Smooth muscle cell (in vitro differentiated cells): ENCODE data around the gene SLC25A13. TPM values are rescaled to one million over a fixed set of nuclear protein-coding genes. Genes with fewer than 3 reads are reported as not detected.

Experiments
- DNase-seq: peaks from one replicate; lab custom pipeline; 2025; ENCODE audit not compliant: unreplicated experiment; lab: John Stamatoyannopoulos, UW
- H2AFZ ChIP-seq: fragments of 200-600 bp; sonication (generic); 2 replicates; pipeline ENCODE4 v1.6.0; 2016; ENCODE audit warnings: antibody characterized with exemption, low read depth, mild to moderate bottlenecking
- H3F3A ChIP-seq: fragments of 200-600 bp; sonication (generic); 2 replicates; pipeline ENCODE4 v1.6.0; 2017; ENCODE audit warnings: antibody characterized with exemption, low read depth
- H3K27ac ChIP-seq: fragments of 200-600 bp; sonication (generic); 2 replicates; pipeline ENCODE4 v1.5.1; 2016; ENCODE audit warnings: low read depth, mild to moderate bottlenecking
- H3K27me3 ChIP-seq: fragments of 200-600 bp; sonication (generic); 2 replicates; pipeline ENCODE4 v1.6.1; 2016; ENCODE audit warnings: low read depth, mild to moderate bottlenecking
- H3K36me3 ChIP-seq: fragments of 200-600 bp; sonication (generic); 2 replicates; pipeline ENCODE4 v1.5.1; 2016; ENCODE audit warnings: low read depth
- H3K4me1 ChIP-seq: fragments of 200-600 bp; sonication (generic); 2 replicates; pipeline ENCODE4 v1.5.1; 2016; ENCODE audit warnings: low read depth
- H3K4me2 ChIP-seq: fragments of 200-600 bp; sonication (generic); 2 replicates; pipeline ENCODE4 v1.6.0; 2016; ENCODE audit warnings: mild to moderate bottlenecking
- H3K4me3 ChIP-seq: fragments of 200-600 bp; sonication (generic); 2 replicates; pipeline ENCODE4 v1.5.1; 2016; ENCODE audit warnings: mild to moderate bottlenecking
- H3K79me2 ChIP-seq: fragments of 200-600 bp; sonication (generic); 2 replicates; pipeline ENCODE4 v1.6.0; 2016; ENCODE audit warnings: low read depth, mild to moderate bottlenecking
- H3K9ac ChIP-seq: fragments of 200-600 bp; sonication (generic); 2 replicates; pipeline ENCODE4 v1.6.0; 2016; ENCODE audit warnings: low read depth
- H3K9me3 ChIP-seq: fragments of 200-600 bp; sonication (generic); replicated peaks from 2 replicates; pipeline ENCODE4 v1.5.1; 2016; ENCODE audit warnings: low read depth
- H4K20me1 ChIP-seq: fragments of 200-600 bp; sonication (generic); 2 replicates; pipeline ENCODE4 v1.6.0; 2016; ENCODE audit warnings: low read depth
- CTCF ChIP-seq: fragments of 200-600 bp; sonication (generic); IDR thresholded peaks from 2 replicates; pipeline ENCODE4 v1.5.1; 2017; ENCODE audit warnings: borderline replicate concordance, mild to moderate bottlenecking, antibody characterized with exemption; ENCODE audit not compliant: insufficient read depth, poor library complexity, severe bottlenecking
- WGBS: methylation state at CpG from one replicate; pipeline ENCODE4 v1.1.7; 2016; ENCODE audit warnings: low lambda C conversion rate; 5-methylcytosine and 5-hydroxymethylcytosine counted together
- polyA plus RNA-seq: library from polyadenylated mRNA; unstranded; fragments of >200 nt; fragmentation: Nextera tagmentation; extraction: Ambion mirVana; gene quantifications from 2 replicates; pipeline ENCODE4 v1.2.1, GENCODE V29; 2016
- total RNA-seq: library from RNA; depleted of rRNA; stranded (reverse); fragments of >200 nt; gene quantifications from 2 replicates; pipeline ENCODE4 v1.2.3, GENCODE V29; 2014

Gene SLC25A13
- total and polyA plus RNA-seq, 2 experiments from 2014 or later: 28.0 to 48.2 TPM

GRCh38 chr7:96238976-96239766 lies 82.7 kb downstream of the SLC25A13 start:
- Histone ChIP-seq H2AFZ (no peak overlapping the region), H3K4me3 (no peak overlapping the region), H4K20me1 (no peaks in the 10 kb centered on the region), H3K27me3 (no peaks in the 10 kb centered on the region), H3K27ac (peak overlapping the region; percentile 83), H3K36me3 (no peaks in the 10 kb centered on the region), H3K9ac (no peak overlapping the region), H3K4me2 (peak overlapping the region; percentile 64), H3K9me3 (no peaks in the 10 kb centered on the region), H3F3A (no peaks in the 10 kb centered on the region), H3K79me2 (peaks cover 4% of the 10 kb centered on the region), H3K4me1 (peaks cover 3% of the 10 kb centered on the region)
- WGBS: 47% methylated on average over 3 of the region's 3 CpGs
- no peak for DNase-seq
- no peak for TF ChIP-seq CTCF

- Histone ChIP-seq H3K9me3 (no peaks in the 10 kb centered on the region), H3K4me1 (peaks cover 3% of the 10 kb centered on the region), H3K4me3 (no peak overlapping the region), H3K9ac (no peak overlapping the region), H3K36me3 (no peaks in the 10 kb centered on the region), H4K20me1 (no peaks in the 10 kb centered on the region), H2AFZ (no peak overlapping the region), H3F3A (no peaks in the 10 kb centered on the region), H3K27ac (peak overlapping the region; percentile 83), H3K27me3 (no peaks in the 10 kb centered on the region), H3K4me2 (peak overlapping the region; percentile 64), H3K79me2 (peaks cover 2% of the 10 kb centered on the region)
- no peak for TF ChIP-seq CTCF
- no peak for DNase-seq
- 31% methylated on average over 8 of the region's 8 CpGs for WGBS
Observed at GRCh38 chr7:96238474-96238873, 83.4 kb downstream of the SLC25A13 start.

- Histone ChIP-seq H3K9ac (no peak overlapping the region), H3K79me2 (peaks cover 6% of the 10 kb centered on the region), H4K20me1 (no peaks in the 10 kb centered on the region), H3F3A (no peaks in the 10 kb centered on the region), H3K36me3 (no peaks in the 10 kb centered on the region), H3K9me3 (no peaks in the 10 kb centered on the region), H3K27ac (peak overlapping the region; percentile 83), H2AFZ (no peak overlapping the region), H3K4me2 (peak overlapping the region; percentile 55), H3K4me1 (peaks cover 3% of the 10 kb centered on the region), H3K27me3 (no peaks in the 10 kb centered on the region), H3K4me3 (no peak overlapping the region)
- WGBS: 96% methylated on average over 1 of the region's 1 CpG
- no peak for DNase-seq
- no peak for TF ChIP-seq CTCF
Observed at GRCh38 chr7:96237040-96237439, 84.9 kb downstream of the SLC25A13 start.
